PC-9 (cell line): Measurements from ENCODE around the gene TLL2. TPM values are rescaled to one million over a fixed set of nuclear protein-coding genes. Genes with fewer than 3 reads are reported as not detected.

Source experiments
- BruUV-seq: library from RNA; stranded (reverse); fragments of 400-500 nt; replicated peaks from 2 replicates; lab custom pipeline; 2021; lab: Mats Ljungman, UMichigan
- CTCF ChIA-PET: fragments of 300-600 bp; sonication (Branson Sonifier 250); formaldehyde crosslinking; loops from one replicate; lab custom pipeline; 2022; ENCODE audit warnings: antibody characterized with exemption; lab: Charles Lee
- POLR2A ChIA-PET: fragments of 300-600 bp; sonication (Branson Sonifier 250); formaldehyde crosslinking; loops from one replicate; lab custom pipeline; 2022; ENCODE audit warnings: antibody characterized with exemption; ENCODE audit not compliant: unreplicated experiment; lab: Charles Lee
- DNase-seq, 2 experiments: peaks; one replicate each; pipeline versions ENCODE4 v3.0.0 to v3.0.0-alpha.2; 2015 to 2022; ENCODE audit warnings: mixed read lengths in 1 of 2
- H2AFZ ChIP-seq: fragments of 200-600 bp; sonication (generic); 2 replicates; pipeline ENCODE4 v1.8.1; 2017; ENCODE audit warnings: antibody characterized with exemption
- H3F3A ChIP-seq: fragments of 200-600 bp; sonication (generic); 2 replicates; pipeline ENCODE4 v1.8.1; 2017; ENCODE audit warnings: antibody characterized with exemption, mild to moderate bottlenecking, low read depth; ENCODE audit not compliant: insufficient read depth
- H3K27ac ChIP-seq: fragments of 200-600 bp; sonication (generic); 2 replicates; pipeline ENCODE4 v1.6.1; 2016; ENCODE audit warnings: mixed run types
- H3K27me3 ChIP-seq: fragments of 200-600 bp; sonication (generic); 2 replicates; pipeline ENCODE4 v1.6.1; 2016; ENCODE audit warnings: low read depth, mixed run types; ENCODE audit not compliant: insufficient read depth
- H3K36me3 ChIP-seq: fragments of 200-600 bp; sonication (generic); 2 replicates; pipeline ENCODE4 v1.6.1; 2016; ENCODE audit warnings: low read depth, mixed run types
- H3K4me1 ChIP-seq: fragments of 200-600 bp; sonication (generic); replicated peaks from 2 replicates; pipeline ENCODE4 v1.6.1; 2016; ENCODE audit warnings: mixed run types; ENCODE audit not compliant: insufficient read depth
- H3K4me2 ChIP-seq: fragments of 200-600 bp; sonication (generic); 2 replicates; pipeline ENCODE4 v1.6.1; 2017; ENCODE audit warnings: mixed run types
- H3K4me3 ChIP-seq: fragments of 200-600 bp; sonication (generic); 2 replicates; pipeline ENCODE4 v1.6.1; 2016; ENCODE audit warnings: mixed run types
- H3K79me2 ChIP-seq: fragments of 200-600 bp; sonication (generic); 2 replicates; pipeline ENCODE4 v1.6.1; 2017; ENCODE audit warnings: low read depth, mixed run types
- H3K9me2 ChIP-seq: fragments of 200-600 bp; sonication (generic); 2 replicates; pipeline ENCODE4 v1.8.1; 2017; ENCODE audit warnings: mild to moderate bottlenecking; ENCODE audit not compliant: insufficient read depth
- H3K9me3 ChIP-seq: fragments of 200-600 bp; sonication (generic); 2 replicates; pipeline ENCODE4 v1.8.1; 2016; ENCODE audit warnings: low read depth; ENCODE audit not compliant: insufficient read depth
- H4K20me1 ChIP-seq: fragments of 200-600 bp; sonication (generic); 2 replicates; pipeline ENCODE4 v1.8.1; 2017; ENCODE audit not compliant: insufficient read depth
- EZH2 ChIP-seq: fragments of 200-600 bp; sonication (generic); IDR thresholded peaks from 2 replicates; pipeline ENCODE4 v1.8.0; 2017; ENCODE audit warnings: antibody characterized with exemption, low read depth
- intact Hi-C: fragments of 100-400 bp; cut with micrococcal nuclease; formaldehyde crosslinking; loops from one replicate; pipeline ENCODE4 v1.10.0; 2022; ENCODE audit not compliant: unreplicated experiment
- total RNA-seq: library from RNA; stranded (reverse); gene quantifications from 2 replicates; pipeline ENCODE4 v1.2.3, GENCODE V29; 2021
- TF ChIP-seq, protein P1 (sequence below): fragments of 200-600 bp; sonication (generic); conservative IDR thresholded peaks from 2 replicates; pipeline ENCODE4 v1.6.1; 2017; ENCODE audit warnings: mixed run types, antibody characterized with exemption, mild to moderate bottlenecking, moderate library complexity

Gene TLL2
- total RNA-seq, 1 experiment from 2014 or later, result not detected

DNA sequence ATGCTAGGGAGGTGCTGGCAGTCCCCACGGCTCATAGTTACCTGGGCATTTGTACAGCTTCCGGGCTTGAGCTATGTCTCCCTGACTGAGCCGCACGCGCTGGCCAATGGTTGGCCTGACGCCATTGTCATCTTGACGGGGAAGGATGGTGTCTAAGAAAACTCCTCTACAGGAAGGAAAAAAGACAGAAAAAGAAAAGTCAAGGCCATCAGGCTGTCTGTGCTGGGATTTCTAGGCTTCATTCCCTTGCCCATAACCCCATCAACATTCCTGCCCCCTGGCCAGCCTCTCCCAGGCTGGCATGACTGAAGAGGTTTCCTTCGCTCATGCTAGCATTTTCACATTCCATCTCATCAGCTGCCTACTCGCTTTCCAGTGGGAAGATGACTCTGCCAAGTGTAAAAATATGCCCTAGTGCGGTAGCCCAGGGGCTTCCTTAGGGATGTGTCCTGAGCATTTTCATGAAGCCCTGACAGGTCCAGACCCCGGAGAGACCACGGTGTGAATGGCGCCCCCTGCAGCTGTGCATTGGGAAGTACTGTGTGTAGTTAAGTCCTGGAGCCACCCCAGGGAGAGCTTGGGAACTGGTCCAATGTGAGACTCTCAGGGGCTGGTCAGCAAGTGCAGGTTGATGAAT lies 100.5 kb downstream of the TLL2 start:
- POLR2A ChIA-PET, result no interaction called here
- no TSS peak for BruUV-seq
- H3K9me3 ChIP-seq, result no peaks in the 10 kb centered on the region

DNA sequence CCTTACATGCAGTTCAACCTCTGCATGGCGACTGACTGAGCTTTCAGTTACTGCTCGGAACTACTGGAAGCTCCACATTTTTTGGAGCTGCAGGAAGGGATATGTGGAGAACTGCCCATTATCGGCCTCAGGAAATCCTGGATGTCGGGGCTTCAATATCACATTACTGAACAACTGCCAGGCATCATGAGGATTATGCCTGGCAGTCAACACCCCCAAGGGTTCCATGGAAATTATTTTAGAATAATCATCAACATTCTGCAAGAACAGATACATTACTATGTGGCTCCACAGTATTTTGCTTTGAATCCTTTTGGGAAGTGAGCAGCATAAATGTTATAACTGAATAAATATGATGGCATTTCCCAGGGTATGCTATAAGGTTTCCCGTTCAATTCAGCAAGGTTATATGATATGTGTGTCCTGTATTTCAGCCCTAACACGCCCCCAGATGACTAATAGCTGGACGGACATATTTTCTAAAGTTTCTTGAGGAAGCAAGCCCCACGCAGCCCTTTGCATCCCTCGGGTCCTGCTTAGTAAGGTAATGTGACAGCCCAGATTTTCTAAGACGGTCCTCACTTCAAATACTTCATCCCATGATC lies 101.9 kb downstream of the TLL2 start:
- ChIA-PET CTCF (no interaction called here), POLR2A (no interaction called here)
- Histone ChIP-seq H3K4me3 (no peak overlapping the region), H3K36me3 (no peaks in the 10 kb centered on the region), H3K4me1 (no peaks in the 10 kb centered on the region), H3K4me2 (no peak overlapping the region), H3K9me3 (no peaks in the 10 kb centered on the region), H4K20me1 (no peaks in the 10 kb centered on the region), H3K9me2 (no peaks in the 10 kb centered on the region), H2AFZ (no peak overlapping the region), H3K27ac (no peak overlapping the region), H3K27me3 (peaks cover 14% of the 10 kb centered on the region; the same call in 1 of the 2 replicates), H3K79me2 (no peaks in the 10 kb centered on the region), H3F3A (no peaks in the 10 kb centered on the region)
- no TSS peak for BruUV-seq
- no peak for DNase-seq
- intact Hi-C loops, result no loop called here
- no peak for TF ChIP-seq EZH2
- TF ChIP-seq, protein P1, sequence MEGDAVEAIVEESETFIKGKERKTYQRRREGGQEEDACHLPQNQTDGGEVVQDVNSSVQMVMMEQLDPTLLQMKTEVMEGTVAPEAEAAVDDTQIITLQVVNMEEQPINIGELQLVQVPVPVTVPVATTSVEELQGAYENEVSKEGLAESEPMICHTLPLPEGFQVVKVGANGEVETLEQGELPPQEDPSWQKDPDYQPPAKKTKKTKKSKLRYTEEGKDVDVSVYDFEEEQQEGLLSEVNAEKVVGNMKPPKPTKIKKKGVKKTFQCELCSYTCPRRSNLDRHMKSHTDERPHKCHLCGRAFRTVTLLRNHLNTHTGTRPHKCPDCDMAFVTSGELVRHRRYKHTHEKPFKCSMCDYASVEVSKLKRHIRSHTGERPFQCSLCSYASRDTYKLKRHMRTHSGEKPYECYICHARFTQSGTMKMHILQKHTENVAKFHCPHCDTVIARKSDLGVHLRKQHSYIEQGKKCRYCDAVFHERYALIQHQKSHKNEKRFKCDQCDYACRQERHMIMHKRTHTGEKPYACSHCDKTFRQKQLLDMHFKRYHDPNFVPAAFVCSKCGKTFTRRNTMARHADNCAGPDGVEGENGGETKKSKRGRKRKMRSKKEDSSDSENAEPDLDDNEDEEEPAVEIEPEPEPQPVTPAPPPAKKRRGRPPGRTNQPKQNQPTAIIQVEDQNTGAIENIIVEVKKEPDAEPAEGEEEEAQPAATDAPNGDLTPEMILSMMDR, result no peak

More for the DNA sequence above, 100.5 kb downstream of the TLL2 start:
- Histone ChIP-seq H3K4me1 (no peaks in the 10 kb centered on the region), H3K4me2 (no peak overlapping the region), H3K79me2 (no peaks in the 10 kb centered on the region), H3K36me3 (no peaks in the 10 kb centered on the region), H3K27me3 (peaks cover 11% of the 10 kb centered on the region; the same call in 1 of the 2 replicates), H2AFZ (no peak overlapping the region), H3F3A (no peaks in the 10 kb centered on the region), H3K27ac (no peak overlapping the region), H3K4me3 (no peak overlapping the region), H3K9me2 (no peaks in the 10 kb centered on the region), H4K20me1 (no peaks in the 10 kb centered on the region)
- CTCF ChIA-PET, result no interaction called here
- TF ChIP-seq, protein P1, result no peak
- no peak for TF ChIP-seq EZH2
- intact Hi-C loops, result no loop called here
- DNase-seq, result no peak

DNA sequence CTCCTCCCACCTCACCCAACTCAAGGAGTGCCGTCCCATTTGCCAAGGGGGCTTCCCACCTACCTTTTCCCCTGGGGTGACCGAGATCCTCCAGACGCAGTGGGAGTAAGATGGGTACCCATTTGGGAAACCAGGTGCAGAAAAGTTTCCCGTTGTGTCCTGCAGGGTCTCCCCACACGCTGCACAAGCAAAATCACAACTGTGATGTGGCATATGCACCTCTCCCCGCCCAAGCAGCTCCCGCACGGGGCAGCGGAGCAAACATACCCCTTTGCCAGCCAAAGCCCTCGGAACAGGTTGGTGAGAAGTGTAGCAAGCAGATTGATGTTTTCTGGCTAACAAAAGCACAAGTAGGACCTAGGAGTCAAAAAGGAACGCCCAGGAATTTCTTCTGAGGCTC lies 103.4 kb downstream of the TLL2 start:
- no TSS peak for BruUV-seq
- CTCF ChIA-PET, result no interaction called here
- Histone ChIP-seq H3K27ac (no peak overlapping the region), H3K9me3 (no peaks in the 10 kb centered on the region), H3K27me3 (peaks cover 14% of the 10 kb centered on the region; the same call in 1 of the 2 replicates), H3K36me3 (no peaks in the 10 kb centered on the region), H4K20me1 (no peaks in the 10 kb centered on the region), H3K4me2 (no peak overlapping the region), H3K4me3 (no peak overlapping the region), H3K9me2 (no peaks in the 10 kb centered on the region), H3K79me2 (no peaks in the 10 kb centered on the region), H2AFZ (no peak overlapping the region), H3K4me1 (no peaks in the 10 kb centered on the region), H3F3A (no peaks in the 10 kb centered on the region)
- DNase-seq, result no peak
- TF ChIP-seq, protein P1, result no peak
- TF ChIP-seq EZH2, result no peak
- POLR2A ChIA-PET, result no interaction called here
- intact Hi-C loops, result no loop called here
